H1 (cell line): ENCODE data around the gene PLEKHB1. TPM values are rescaled to one million over a fixed set of nuclear protein-coding genes. Genes with fewer than 3 reads are reported as not detected.

Experiments used
- CTCF ChIA-PET: fragments of 300-600 bp; sonication (Branson Sonifier 250); formaldehyde crosslinking; loops from one replicate; lab custom pipeline; 2021; ENCODE audit not compliant: partially characterized antibody; lab: Charles Lee
- POLR2A ChIA-PET: fragments of 300-600 bp; sonication (Branson Sonifier 250); formaldehyde crosslinking; loops from one replicate; lab custom pipeline; 2021; ENCODE audit warnings: inconsistent platforms; ENCODE audit not compliant: partially characterized antibody; lab: Charles Lee
- DNase-seq, 2 experiments: peaks; one replicate each; pipeline versions ENCODE4 v3.0.0 to v3.0.0-alpha.2; 2010 to 2022; ENCODE audit warnings: low spot score in 2 of 2, low read depth in 1 of 2, mixed read lengths in 1 of 2
- FAIRE-seq: peaks from 2 replicates; lab custom pipeline; 2011; peaks lifted over from hg19 to GRCh38; lab: Jason Lieb, UNC
- H2AFZ ChIP-seq: 2 replicates; pipeline ENCODE4 v1.8.1; 2012; ENCODE audit warnings: low read length, inconsistent platforms
- H2AK5ac ChIP-seq: 2 replicates; pipeline ENCODE4 v1.6.1; 2013; ENCODE audit warnings: low read depth, low read length
- H2BK120ac ChIP-seq: replicated peaks from 2 replicates; pipeline ENCODE3; 2013; ENCODE audit warnings: low read depth, low read length, inconsistent platforms
- H2BK12ac ChIP-seq: 2 replicates; pipeline ENCODE4 v1.6.1; 2013; ENCODE audit warnings: low read depth, low read length
- H2BK15ac ChIP-seq: 2 replicates; pipeline ENCODE4 v1.6.1; 2013; ENCODE audit warnings: low read length
- H2BK20ac ChIP-seq: 2 replicates; pipeline ENCODE4 v1.6.1; 2013; ENCODE audit warnings: low read length
- H2BK5ac ChIP-seq: 2 replicates; pipeline ENCODE4 v1.6.1; 2013; ENCODE audit warnings: low read depth, low read length
- H3K14ac ChIP-seq: 2 replicates; pipeline ENCODE4 v1.6.1; 2013; ENCODE audit warnings: inconsistent platforms; ENCODE audit not compliant: insufficient read length
- H3K18ac ChIP-seq: 2 replicates; pipeline ENCODE4 v1.6.1; 2013; ENCODE audit warnings: low read length; ENCODE audit errors: extremely low read depth
- H3K23ac ChIP-seq: 2 replicates; pipeline ENCODE4 v1.6.1; 2013; ENCODE audit warnings: inconsistent platforms; ENCODE audit not compliant: insufficient read length
- H3K23me2 ChIP-seq: 2 replicates; pipeline ENCODE4 v1.6.1; 2013; ENCODE audit warnings: low read depth, low read length
- H3K27ac ChIP-seq: 2 replicates; pipeline ENCODE4 v1.6.1; 2011; ENCODE audit warnings: low read depth, low read length, inconsistent platforms
- H3K27me3 ChIP-seq, 4 experiments: replicated peaks in 1 of 4; 1 replicate in 1 of 4; 2 replicates in 3 of 4; pipeline versions ENCODE4 v1.6.1 to v1.8.1; 2011 to 2013; ENCODE audit warnings: low read length in 3 of 4, mild to moderate bottlenecking in 3 of 4, inconsistent platforms in 2 of 4, mixed read lengths in 2 of 4, moderate library complexity in 1 of 4; ENCODE audit not compliant: control insufficient read depth in 3 of 4, insufficient read depth in 3 of 4; ENCODE audit errors: extremely low read depth in 1 of 4
- H3K36me3 ChIP-seq, 4 experiments: 2 replicates each; pipeline versions ENCODE4 v1.6.1 to v1.8.1; 2011 to 2013; ENCODE audit warnings: mild to moderate bottlenecking in 4 of 4, low read length in 3 of 4, moderate library complexity in 2 of 4, control low read depth in 1 of 4, inconsistent platforms in 1 of 4; ENCODE audit not compliant: insufficient read depth in 4 of 4, control insufficient read depth in 2 of 4
- H3K4ac ChIP-seq: replicated peaks from 2 replicates; pipeline ENCODE3; 2013; ENCODE audit warnings: low read length, low read depth, mixed read lengths, inconsistent platforms; ENCODE audit not compliant: insufficient read length
- H3K4me1 ChIP-seq, 4 experiments: replicated peaks in 1 of 4; 1 replicate in 1 of 4; 2 replicates in 3 of 4; pipeline versions ENCODE4 v1.6.1 to v1.8.1; 2011 to 2013; ENCODE audit warnings: low read length in 3 of 4, inconsistent platforms in 2 of 4, mixed read lengths in 1 of 4; ENCODE audit not compliant: insufficient read depth in 4 of 4, control insufficient read depth in 3 of 4
- H3K4me2 ChIP-seq, 2 experiments: 2 replicates each; pipeline versions ENCODE4 v1.6.1 to v1.8.1; 2011 to 2013; ENCODE audit warnings: low read depth in 2 of 2, low read length in 2 of 2, control low read depth in 1 of 2, inconsistent platforms in 1 of 2, mild to moderate bottlenecking in 1 of 2; ENCODE audit not compliant: insufficient read depth in 1 of 2
- H3K4me3 ChIP-seq, 4 experiments: fragments of 200-600, 300-600 bp in 1 of 4; sonication (generic), shearing (Covaris generic), sonication (Bioruptor Twin) in 1 of 4; 2 replicates each; pipeline versions ENCODE4 v1.5.1 to v1.8.1; 2011 to 2016; ENCODE audit warnings: low read length in 4 of 4, low read depth in 3 of 4, control low read depth in 2 of 4, inconsistent platforms in 2 of 4, mild to moderate bottlenecking in 2 of 4, mixed read lengths in 1 of 4, moderate library complexity in 1 of 4; ENCODE audit not compliant: insufficient read depth in 2 of 4; ENCODE audit errors: extremely low read depth in 1 of 4
- H3K56ac ChIP-seq: replicated peaks from 2 replicates; pipeline ENCODE3; 2013; ENCODE audit warnings: low read depth, mild to moderate bottlenecking, mixed read lengths, low read length, inconsistent platforms; ENCODE audit not compliant: insufficient read length
- H3K79me1 ChIP-seq: 2 replicates; pipeline ENCODE4 v1.6.1; 2013; ENCODE audit warnings: low read depth, low read length, control low read depth
- H3K79me2 ChIP-seq, 2 experiments: 2 replicates each; pipeline versions ENCODE4 v1.6.1 to v1.8.1; 2012 to 2013; ENCODE audit warnings: low read length in 2 of 2, mild to moderate bottlenecking in 2 of 2, inconsistent platforms in 1 of 2; ENCODE audit not compliant: insufficient read depth in 2 of 2, control insufficient read depth in 1 of 2
- H3K9ac ChIP-seq, 4 experiments: replicated peaks in 1 of 4; 1 replicate in 1 of 4; 2 replicates in 3 of 4; pipeline versions ENCODE4 v1.6.1 to v1.8.1; 2011 to 2013; ENCODE audit warnings: low read depth in 3 of 4, low read length in 3 of 4, control low read depth in 2 of 4, mild to moderate bottlenecking in 2 of 4, moderate library complexity in 2 of 4, inconsistent platforms in 1 of 4; ENCODE audit errors: extremely low read depth in 1 of 4
- H3K9me3 ChIP-seq, 2 experiments: 2 replicates each; pipeline versions ENCODE4 v1.6.1 to v1.8.1; 2012 to 2013; ENCODE audit warnings: mild to moderate bottlenecking in 2 of 2, moderate library complexity in 2 of 2, control low read depth in 1 of 2, inconsistent platforms in 1 of 2, low read depth in 1 of 2, low read length in 1 of 2, mixed read lengths in 1 of 2; ENCODE audit not compliant: insufficient read depth in 2 of 2
- H4K20me1 ChIP-seq, 2 experiments: replicated peaks in 1 of 2; 2 replicates each; pipeline versions ENCODE3 to v1.8.1; 2011 to 2013; ENCODE audit warnings: inconsistent platforms in 2 of 2, low read length in 2 of 2, mild to moderate bottlenecking in 1 of 2; ENCODE audit not compliant: insufficient read depth in 2 of 2, control insufficient read depth in 1 of 2
- H4K5ac ChIP-seq: 2 replicates; pipeline ENCODE4 v1.6.1; 2013; ENCODE audit warnings: low read length, low read depth, mixed read lengths, inconsistent platforms; ENCODE audit not compliant: insufficient read length
- H4K8ac ChIP-seq: 2 replicates; pipeline ENCODE4 v1.8.0; 2013; ENCODE audit warnings: mild to moderate bottlenecking, moderate library complexity, low read length, inconsistent platforms; ENCODE audit not compliant: insufficient read depth; ENCODE audit errors: extremely low read depth
- H4K91ac ChIP-seq: replicated peaks from 2 replicates; pipeline ENCODE3; 2013; ENCODE audit warnings: low read length, mixed read lengths, inconsistent platforms; ENCODE audit not compliant: insufficient read length
- CEBPB ChIP-seq: IDR thresholded peaks from 2 replicates; pipeline ENCODE4 v1.6.1; 2012; ENCODE audit warnings: low read depth, low read length
- CREB1 ChIP-seq: IDR thresholded peaks from 2 replicates; pipeline ENCODE4 v1.6.1; 2012; ENCODE audit warnings: inconsistent platforms
- CTBP2 ChIP-seq: IDR thresholded peaks from 2 replicates; pipeline ENCODE4 v1.7.0; 2011; ENCODE audit warnings: borderline replicate concordance, mild to moderate bottlenecking, moderate library complexity, mixed read lengths, low read length; ENCODE audit not compliant: insufficient read depth, insufficient read length
- EZH2 ChIP-seq: fragments of 200-600 bp; sonication (generic); IDR thresholded peaks from 2 replicates; pipeline ENCODE4 v1.7.1; 2012; ENCODE audit warnings: low read depth, mild to moderate bottlenecking, moderate library complexity, low read length, inconsistent platforms; ENCODE audit not compliant: severe bottlenecking
- HDAC2 ChIP-seq, 2 experiments: fragments of 300-600 bp in 1 of 2; sonication (generic) in 1 of 2; IDR thresholded peaks; 2 replicates each; pipeline ENCODE4 v1.6.1; 2011 to 2012; ENCODE audit warnings: low read depth in 2 of 2, low read length in 2 of 2, mild to moderate bottlenecking in 2 of 2, moderate library complexity in 2 of 2, borderline replicate concordance in 1 of 2, inconsistent platforms in 1 of 2
- KDM4A ChIP-seq: IDR thresholded peaks from one replicate; pipeline ENCODE4 v1.7.1; 2012; ENCODE audit warnings: low read depth, mild to moderate bottlenecking, moderate library complexity, low read length, inconsistent platforms; ENCODE audit not compliant: severe bottlenecking
- POLR2AphosphoS5 ChIP-seq: IDR thresholded peaks from 2 replicates; pipeline ENCODE4 v1.6.1; 2011; ENCODE audit warnings: low read depth, low read length
- RFX5 ChIP-seq: IDR thresholded peaks from 2 replicates; pipeline ENCODE4 v1.6.1; 2011; ENCODE audit warnings: low read depth, low read length, improper control_type of control experiment, borderline replicate concordance
- SIX5 ChIP-seq: IDR thresholded peaks from 2 replicates; pipeline ENCODE4 v1.6.1; 2011; ENCODE audit warnings: mild to moderate bottlenecking, low read depth, low read length
- SP1 ChIP-seq: IDR thresholded peaks from 2 replicates; pipeline ENCODE4 v1.6.1; 2011; ENCODE audit warnings: low read depth, low read length
- SP2 ChIP-seq: IDR thresholded peaks from 2 replicates; pipeline ENCODE4 v1.6.1; 2012; ENCODE audit warnings: mild to moderate bottlenecking, low read length, inconsistent platforms
- USF2 ChIP-seq: IDR thresholded peaks from 2 replicates; pipeline ENCODE4 v1.6.1; 2011; ENCODE audit warnings: low read length, improper control_type of control experiment
- YY1 ChIP-seq: IDR thresholded peaks from 2 replicates; pipeline ENCODE4 v1.6.1; 2011; ENCODE audit warnings: low read depth, mild to moderate bottlenecking, low read length
- WGBS, 2 experiments: shearing (Covaris generic) in 1 of 2; methylation state at CpG; one replicate each; pipeline versions ENCODE4 v1.1.6 to v1.1.7; 2013 to 2015; ENCODE audit warnings: low lambda C conversion rate in 2 of 2, mixed read lengths in 2 of 2, inconsistent platforms in 1 of 2, low coverage in 1 of 2, missing lambda C conversion rate in 1 of 2; ENCODE audit not compliant: insufficient replicate concordance in 2 of 2, insufficient coverage in 1 of 2, insufficient read length in 1 of 2; ENCODE audit errors: extremely low coverage in 1 of 2, missing lambda C conversion rate in 1 of 2; 5-methylcytosine and 5-hydroxymethylcytosine counted together
- polyA plus RNA-seq, 7 experiments: library from polyadenylated mRNA; depleted of rRNA in 3 of 7; stranded (reverse) in 5 of 7; unstranded in 2 of 7; fragments of >200 nt in 5 of 7; fragments of 200-250 nt in 2 of 7; gene quantifications; 1 replicate in 5 of 7; 2 replicates in 1 of 7; 4 replicates in 1 of 7; pipeline versions ENCODE4 v1.2.1 to v1.2.3, GENCODE V29; 2011 to 2013; ENCODE audit warnings: missing spikeins in 2 of 7, mixed read lengths in 2 of 7
- total RNA-seq: library from RNA; stranded (reverse); fragmentation: NEBNext Ultra II Directional; extraction: Animal tissue kit (Norgen Biotek cat#: 25700); gene quantifications from 2 replicates; pipeline ENCODE4 v1.2.1, GENCODE V29; 2021

Gene PLEKHB1
- total and polyA plus RNA-seq, 2 of the 8 experiments (the other 6 are each of a cell fraction or from before 2014, with no cell fraction given) = 14.8 to 24.5 TPM

DNA sequence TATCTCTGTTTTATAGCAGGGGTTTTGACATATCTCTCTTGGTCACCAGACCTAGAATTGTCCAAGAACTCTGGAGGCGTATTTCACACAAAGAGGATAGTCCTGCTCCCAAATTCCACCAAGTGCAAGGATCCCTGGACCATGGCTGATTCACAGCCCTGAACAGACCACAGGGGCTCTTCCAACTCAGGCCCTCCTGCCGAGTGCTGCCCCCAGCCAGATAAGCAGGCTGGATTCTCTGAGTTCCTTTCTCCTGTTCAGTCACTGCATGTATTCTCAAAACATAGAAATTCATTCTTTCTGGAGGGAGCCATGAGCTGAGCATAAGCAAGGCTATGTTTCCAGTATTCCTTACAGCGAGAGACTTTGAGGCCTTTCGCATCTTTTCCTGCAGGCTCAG lies 13.4 kb upstream of the PLEKHB1 start:
- no peak overlapping the region for H3K4me2 ChIP-seq
- FAIRE-seq = no peak
- no peak for TF ChIP-seq HDAC2 (IDR thresholded peaks at IDR 0.05; ENCODE audit: borderline replicate concordance in 1 of 2, low read depth in 2 of 2, low read length in 2 of 2)
- TF ChIP-seq CTBP2 = no peak
- TF ChIP-seq CREB1 = no peak
- TF ChIP-seq RFX5 = no peak
- no peak for TF ChIP-seq SIX5
- no peak for TF ChIP-seq POLR2AphosphoS5
- no peak for TF ChIP-seq SP2
- no peak for TF ChIP-seq CEBPB
- TF ChIP-seq EZH2 = no peak
- no peak for TF ChIP-seq YY1
- no peak for TF ChIP-seq USF2
- no peak for TF ChIP-seq KDM4A
- no peak for TF ChIP-seq SP1

More for the DNA sequence above, 13.4 kb upstream of the PLEKHB1 start:
- Histone ChIP-seq H3K4me1 (peaks cover 0 to 12% (median 5%) of the 10 kb centered on the region in 4 experiments; a peak in 5 of 7 replicates), H3K27me3 (peaks cover 4 to 23% (median 20%) of the 10 kb centered on the region in 4 experiments; a peak in 6 of 7 replicates), H3K56ac (no peak overlapping the region), H3K23ac (no peak overlapping the region), H3K9ac (no peak overlapping the region), H2BK5ac (no peak overlapping the region), H2BK12ac (no peak overlapping the region), H3K14ac (no peak overlapping the region), H2BK15ac (no peak overlapping the region), H3K79me2 (no peaks in the 10 kb centered on the region), H2BK120ac (no peak overlapping the region), H2AK5ac (no peak overlapping the region), H3K23me2 (no peaks in the 10 kb centered on the region; the same call in 1 of the 2 replicates), H3K4me3 (no peak overlapping the region), H4K5ac (no peak overlapping the region), H4K8ac (no peak overlapping the region), H3K9me3 (no peaks in the 10 kb centered on the region; a peak in 1 of 4 replicates), H3K27ac (no peak overlapping the region), H3K4ac (no peak overlapping the region), H3K18ac (no peak overlapping the region), H3K79me1 (no peaks in the 10 kb centered on the region), H4K91ac (no peak overlapping the region), H2BK20ac (no peak overlapping the region), H3K36me3 (no peaks in the 10 kb centered on the region), H4K20me1 (no peaks in the 10 kb centered on the region), H2AFZ (no peak overlapping the region)
- no peak for DNase-seq
- POLR2A ChIA-PET = interaction anchor here (0.8 kb wide), 1 partner anchor 13 kb away, joined by 3 read pairs; no protein-coding TSS in a partner anchor
- CTCF ChIA-PET = interaction anchor here (1.0 to 26.0 kb wide), 2 partner anchors 16 to 222 kb away, joined by 4 to 653 read pairs; partner anchors contain the start of gene PLEKHB1
- WGBS, 2 experiments = 92% methylated on average over 4 of the region's 4 CpGs; no CpG with 5 or more reads in 1 of the 2 experiments
